Epidermal melanocyte (primary cell): ENCODE measurements around the gene MMP17.

ENCODE experiments used
- DNase-seq: peaks from one replicate; pipeline ENCODE4 v3.0.0; 2011; ENCODE audit warnings: low spot score; ENCODE audit not compliant: insufficient read length

MMP17 gene

DNA sequence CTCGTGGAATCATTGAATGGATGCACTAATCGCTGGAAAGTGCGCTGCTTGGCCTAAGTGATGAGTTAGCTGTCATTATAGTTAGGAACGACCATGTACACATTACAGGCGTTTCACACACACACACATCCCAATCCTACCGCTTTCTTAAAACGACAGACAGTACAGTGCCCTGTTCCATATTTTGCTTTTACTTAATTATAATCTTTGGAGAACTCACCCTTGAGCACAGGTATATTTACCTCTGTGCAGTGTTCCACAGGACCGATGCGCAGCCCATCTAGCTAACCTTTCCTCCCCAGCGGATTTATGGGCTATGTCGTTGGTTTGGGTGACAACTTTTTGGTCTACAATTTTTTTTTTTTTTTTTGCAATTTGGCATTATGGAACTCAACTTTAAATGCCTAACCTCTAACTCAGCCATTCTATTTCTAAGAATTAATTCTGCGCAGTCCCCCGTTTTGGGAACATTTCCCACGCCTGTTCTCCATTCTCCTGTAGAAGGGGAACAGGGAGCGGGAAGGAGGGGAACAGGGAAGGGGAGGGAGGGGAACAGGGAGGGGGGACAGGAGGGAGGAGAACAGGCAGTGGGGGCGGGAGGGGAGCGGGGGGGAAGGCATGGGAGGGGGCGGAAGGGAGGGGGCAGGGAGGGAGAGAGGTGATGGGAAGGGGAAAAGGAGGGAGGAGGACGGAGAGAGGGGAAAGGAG, 65.6 kb downstream of the MMP17 start:
- DNase-seq = peak; percentile 19

DNA sequence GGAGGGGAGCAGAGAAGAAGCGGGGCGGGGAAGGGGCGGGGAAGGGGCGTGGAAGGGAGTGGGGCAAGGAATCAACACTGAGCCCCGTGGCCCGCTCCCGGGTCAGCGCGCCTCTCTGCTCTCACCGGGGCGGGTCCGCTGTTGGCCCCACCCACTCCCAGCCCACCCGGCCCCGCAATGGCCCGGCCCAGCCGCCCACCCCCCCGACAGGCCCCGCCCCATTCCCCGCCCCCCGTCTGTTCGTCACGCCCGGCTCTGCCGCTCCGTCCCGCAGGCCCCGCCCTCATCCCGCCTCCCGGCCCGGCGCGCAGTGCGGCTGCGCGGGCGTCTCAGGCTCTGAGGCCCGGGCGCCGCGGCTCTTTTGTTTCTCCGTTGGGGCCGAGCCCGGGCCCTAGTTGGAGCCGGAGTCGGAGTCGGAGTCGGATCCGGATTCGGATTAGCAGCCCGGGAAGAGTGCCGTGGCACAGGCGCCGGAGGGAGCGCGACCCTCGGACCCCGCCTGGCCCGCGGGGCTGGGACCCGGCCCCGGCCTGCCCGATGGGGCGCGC, 66.2 kb downstream of the MMP17 start, which contains the start of gene ULK1:
Gene ULK1 (plus strand): TSS at position 310 of the 548 bp plus-strand sequence. CDS start 380 bp downstream, outside the sequence.
- peak; percentile 99 for DNase-seq

DNA sequence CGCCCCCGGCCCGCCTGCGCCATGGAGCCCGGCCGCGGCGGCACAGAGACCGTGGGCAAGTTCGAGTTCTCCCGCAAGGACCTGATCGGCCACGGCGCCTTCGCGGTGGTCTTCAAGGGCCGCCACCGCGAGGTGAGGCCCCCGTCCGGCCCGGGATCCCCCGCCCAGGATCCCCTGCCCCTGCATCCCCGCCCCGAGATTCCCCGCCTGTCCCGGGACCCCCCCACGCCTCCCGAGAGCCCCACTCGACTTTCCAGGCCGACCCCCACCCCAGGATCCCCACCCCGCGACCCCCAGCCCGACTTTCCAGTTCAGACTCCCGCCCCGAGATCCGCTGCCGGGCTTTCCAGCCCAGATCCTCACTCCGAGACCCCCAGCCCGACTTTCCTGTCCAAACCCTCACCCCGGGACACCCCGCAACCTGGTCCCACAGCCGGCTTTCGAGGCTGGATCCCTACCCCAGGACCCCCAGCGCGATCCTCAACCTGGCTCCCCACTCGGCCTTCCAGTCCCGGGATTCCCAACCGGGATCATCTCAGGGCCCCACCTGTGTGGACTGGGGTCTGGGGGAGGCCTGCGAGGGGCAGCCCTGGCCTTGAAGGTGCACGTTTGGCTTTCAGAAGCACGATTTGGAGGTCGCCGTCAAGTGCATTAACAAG, 66.9 kb downstream of the MMP17 start:
- peak; percentile 17 for DNase-seq

DNA sequence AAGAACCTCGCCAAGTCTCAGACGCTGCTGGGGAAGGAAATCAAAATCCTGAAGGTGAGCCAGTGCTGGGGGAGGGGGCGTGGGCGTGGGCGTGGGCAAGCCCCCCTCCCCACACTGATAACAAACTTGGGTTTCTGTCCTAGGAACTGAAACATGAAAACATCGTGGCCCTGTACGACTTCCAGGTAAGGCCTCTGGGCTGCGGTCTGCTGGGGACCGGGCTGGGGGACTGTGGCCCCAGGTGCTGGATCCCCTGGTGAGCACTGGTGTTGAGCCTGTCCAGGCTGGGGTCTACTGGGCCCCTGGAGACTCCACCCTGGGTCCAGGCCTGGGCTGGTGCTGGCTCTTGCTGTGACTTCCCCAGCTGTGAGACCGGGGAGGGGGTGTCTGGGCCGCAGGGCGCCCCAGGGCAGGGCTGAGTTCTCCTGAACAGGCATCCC, 67.5 kb downstream of the MMP17 start:
- peak; percentile 17 for DNase-seq

DNA sequence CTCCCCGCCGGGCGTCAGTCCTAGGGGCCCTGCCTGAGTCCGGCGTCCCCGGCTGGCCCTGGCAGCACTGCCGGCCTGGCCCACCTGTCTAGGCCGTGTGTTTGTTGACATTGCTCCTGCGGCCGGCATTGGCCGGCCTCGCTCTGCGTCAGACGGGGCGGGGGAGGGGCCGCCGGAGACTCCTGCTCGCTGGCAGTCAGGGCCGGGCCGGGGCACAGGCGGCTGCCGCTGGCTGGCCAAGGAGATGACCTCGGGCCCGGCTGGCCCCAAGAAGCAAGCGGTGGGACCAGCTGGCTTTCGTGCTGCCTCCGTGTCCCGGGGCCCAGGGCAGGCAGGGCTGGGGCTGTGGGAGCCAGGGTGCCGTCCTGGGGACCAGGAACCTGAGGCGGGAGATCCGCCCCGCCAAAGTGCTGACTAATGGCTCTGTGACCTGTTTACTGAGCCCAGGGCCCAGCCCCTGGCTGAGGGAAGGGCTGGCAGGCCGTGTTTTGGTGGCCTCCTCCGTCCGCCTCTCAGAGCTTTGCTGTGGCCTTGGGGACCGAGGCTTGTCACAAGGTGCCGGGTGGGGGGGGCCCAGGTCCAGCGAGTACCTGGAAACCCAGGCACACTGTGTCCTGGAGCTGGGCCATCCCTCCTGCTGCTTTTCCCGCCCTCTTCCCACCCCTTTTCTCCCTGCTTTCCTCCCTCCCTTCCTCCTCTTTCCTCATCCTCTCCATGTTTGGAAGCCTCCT, 68.1 kb downstream of the MMP17 start:
- DNase-seq = peak; percentile 92

DNA sequence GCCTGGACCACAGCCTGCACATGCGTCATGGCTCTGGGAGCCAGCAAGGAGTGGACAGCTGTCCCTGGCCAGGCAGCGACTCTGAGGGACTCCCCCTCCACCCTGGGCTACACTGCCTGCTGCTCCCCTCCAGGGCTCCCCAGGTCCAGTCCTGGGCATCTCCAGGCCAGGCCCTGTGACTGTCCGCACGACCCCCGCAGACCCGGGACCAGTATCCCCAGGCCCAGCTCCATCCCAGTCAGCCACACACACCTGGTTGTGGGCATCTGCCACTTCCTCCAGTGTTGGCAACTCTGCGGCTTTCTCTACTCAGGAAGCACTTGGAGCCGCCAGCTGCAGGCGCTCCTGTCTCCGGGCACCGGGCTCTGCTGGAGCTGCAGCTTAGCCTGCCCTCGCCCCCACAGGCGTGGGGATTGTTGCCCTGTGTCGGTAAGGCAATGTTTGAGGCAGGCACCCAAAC, 68.6 kb downstream of the MMP17 start:
- DNase-seq = no peak

DNA sequence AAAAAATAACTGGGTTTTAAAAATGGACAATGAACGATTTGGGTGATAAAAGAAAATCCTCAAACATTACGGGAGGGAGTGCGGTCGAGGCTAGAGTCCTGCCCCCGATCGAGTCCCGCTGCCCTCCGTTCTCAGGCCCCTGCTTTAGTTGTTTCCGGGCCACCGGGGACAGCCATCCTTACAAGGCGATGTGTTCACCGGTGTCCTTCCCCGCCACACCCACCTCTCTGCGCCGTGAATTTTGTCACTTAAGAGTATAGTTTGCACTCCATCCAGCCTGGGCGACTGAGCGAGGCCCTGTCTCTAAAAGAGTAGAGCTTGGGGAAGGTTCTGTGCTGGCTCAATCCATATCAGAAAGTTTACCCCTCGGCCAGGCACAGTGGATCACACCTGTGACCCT, 69.1 kb downstream of the MMP17 start:
- no peak for DNase-seq

DNA sequence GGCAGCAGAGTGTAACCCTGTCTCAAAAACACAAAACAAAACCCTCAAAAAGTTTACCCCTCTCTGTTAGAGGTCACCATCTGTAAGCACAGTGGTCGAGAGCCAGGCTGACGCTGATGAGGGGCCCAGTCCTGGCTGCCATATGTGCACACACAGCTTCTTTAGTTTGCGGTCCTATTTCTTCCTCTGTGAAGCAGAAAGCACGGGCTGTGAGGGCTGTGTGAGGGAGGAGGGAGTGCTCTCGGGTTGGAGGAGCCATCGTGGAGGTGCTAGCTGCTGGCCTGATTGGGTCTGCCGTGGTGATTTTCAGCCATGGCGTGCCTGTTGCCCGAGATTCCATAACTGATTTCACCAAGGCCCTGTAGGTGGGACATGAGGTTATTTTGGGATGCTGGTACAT, 69.7 kb downstream of the MMP17 start:
- DNase-seq = no peak

DNA sequence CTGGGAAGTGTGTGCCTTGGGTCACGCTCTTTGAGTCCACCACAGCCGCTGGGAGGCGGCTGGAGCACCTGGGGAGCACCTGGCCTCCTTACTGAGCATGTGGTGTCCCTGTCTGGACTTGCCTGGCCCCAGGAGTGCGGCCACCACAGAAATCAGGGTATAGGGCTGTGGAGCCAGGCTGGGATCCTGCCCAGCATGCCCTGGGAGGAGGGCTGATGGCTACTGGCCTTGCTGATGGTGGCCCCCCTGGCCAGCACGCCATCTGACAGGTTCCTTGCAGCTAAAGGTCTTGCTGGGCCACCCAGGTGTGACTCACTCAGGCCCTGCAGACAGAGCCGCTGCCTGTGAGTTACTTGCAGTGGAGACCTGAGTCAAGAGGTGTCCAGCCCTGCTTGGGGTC, 72.2 kb downstream of the MMP17 start:
- DNase-seq = peak; percentile 8
